Stimulated activated CD8-positive, alpha-beta memory T cell treated with anti-CD3 and anti-CD28 coated beads, Interleukin-7, amount 100 ng/mL, for 24 hours (primary cell): ENCODE data around the gene DRD3.

Experiments used
- DNase-seq: peaks from one replicate; pipeline ENCODE4 v3.0.0-alpha.2; 2020; ENCODE audit warnings: low read depth

The DRD3 gene

GRCh38 chr3:114179575-114179974 is 723 bp upstream of the DRD3 start:
- DNase-seq: no peak

GRCh38 chr3:114176890-114177289 is 2.0 kb downstream of the DRD3 start:
- DNase-seq: no peak

GRCh38 chr3:114176487-114176886 is 2.4 kb downstream of the DRD3 start:
- no peak for DNase-seq

- DNase-seq: no peak
Measured at GRCh38 chr3:114175204-114175987, 3.5 kb downstream of the DRD3 start.

- DNase-seq: no peak
Measured at GRCh38 chr3:114171677-114172076, 7.2 kb downstream of the DRD3 start.

GRCh38 chr3:114168150-114168549 is 10.7 kb downstream of the DRD3 start:
- DNase-seq: no peak

- no peak for DNase-seq
Measured at GRCh38 chr3:114157321-114157720, 21.5 kb downstream of the DRD3 start.

- DNase-seq: no peak
Measured at GRCh38 chr3:114155370-114155821, 23.5 kb downstream of the DRD3 start.

GRCh38 chr3:114154321-114154821 is 24.5 kb downstream of the DRD3 start:
- DNase-seq: no peak

- DNase-seq: peak; percentile 75
Measured at GRCh38 chr3:114152519-114153151, 26.2 kb downstream of the DRD3 start.

- no peak for DNase-seq
Measured at GRCh38 chr3:114151091-114151490, 27.8 kb downstream of the DRD3 start.

GRCh38 chr3:114147251-114147650 is 31.6 kb downstream of the DRD3 start:
- no peak for DNase-seq

- no peak for DNase-seq
Measured at GRCh38 chr3:114144909-114145688, 33.8 kb downstream of the DRD3 start.

GRCh38 chr3:114143817-114144216 is 35.0 kb downstream of the DRD3 start:
- DNase-seq: no peak

- no peak for DNase-seq
Measured at GRCh38 chr3:114139836-114140235, 39.0 kb downstream of the DRD3 start.

- DNase-seq: no peak
Measured at GRCh38 chr3:114133947-114134346, 44.9 kb downstream of the DRD3 start.

- no peak for DNase-seq
Measured at GRCh38 chr3:114132500-114132899, 46.4 kb downstream of the DRD3 start.

GRCh38 chr3:114128826-114129225 is 50.0 kb downstream of the DRD3 start:
- no peak for DNase-seq

- DNase-seq: no peak
Measured at GRCh38 chr3:114128231-114128630, 50.6 kb downstream of the DRD3 start.

- no peak for DNase-seq
Measured at GRCh38 chr3:114127517-114127916, 51.3 kb downstream of the DRD3 start.

- no peak for DNase-seq
Measured at GRCh38 chr3:114126461-114126860, 52.4 kb downstream of the DRD3 start.

GRCh38 chr3:114122027-114122709 is 56.7 kb downstream of the DRD3 start:
- DNase-seq: no peak
